Vagina (tissue), 2 donors: ENCODE data around the gene SMIM9. TPM values are rescaled to one million over a fixed set of nuclear protein-coding genes. Genes with fewer than 3 reads are reported as not detected.

ENCODE experiments used
- DNase-seq, 2 donors: peaks; one replicate each; pipeline ENCODE4 v3.0.0-alpha.2; 2017; ENCODE audit errors: extremely low spot score in 2 of 2
- H3K27ac ChIP-seq: fragments of 200-600 bp; sonication (generic); one replicate; pipeline ENCODE4 v1.5.1; 2019
- H3K27me3 ChIP-seq: fragments of 200-600 bp; sonication (generic); one replicate; pipeline ENCODE4 v1.5.1; 2019
- H3K36me3 ChIP-seq, 2 donors: fragments of 200-600 bp; sonication (generic); one replicate each; pipeline ENCODE4 v1.5.1; 2017 to 2019
- H3K4me1 ChIP-seq: fragments of 200-600 bp; sonication (generic); one replicate; pipeline ENCODE4 v1.5.1; 2019
- H3K4me3 ChIP-seq, 2 donors: fragments of 200-600 bp; sonication (generic); 1 replicate in 1 of 2; 2 replicates in 1 of 2; pipeline ENCODE4 v1.5.1; 2016 to 2019
- H3K9me3 ChIP-seq: fragments of 200-600 bp; sonication (generic); one replicate; pipeline ENCODE4 v1.5.1; 2019
- POLR2A ChIP-seq, 2 donors: fragments of 450-650 bp; IDR thresholded peaks; one replicate each; pipeline ENCODE4 v1.6.1; 2017; ENCODE audit warnings: antibody characterized with exemption in 2 of 2, mild to moderate bottlenecking in 2 of 2, moderate library complexity in 2 of 2
- POLR2AphosphoS5 ChIP-seq, 2 donors: sonication (generic); formaldehyde crosslinking; IDR thresholded peaks; one replicate each; pipeline ENCODE4 v1.9.0; 2017; ENCODE audit warnings: antibody characterized with exemption in 2 of 2, mild to moderate bottlenecking in 2 of 2, low read depth in 1 of 2; ENCODE audit not compliant: insufficient read depth in 1 of 2
- intact Hi-C: fragments of 100-400 bp; cut with DNase I; formaldehyde crosslinking; loops from one replicate; pipeline ENCODE4 v1.15.1; 2023
- total RNA-seq: library from RNA; depleted of rRNA; stranded (reverse); fragments of >200 nt; gene quantifications from one replicate; pipeline ENCODE4 v1.2.3, GENCODE V29; 2016
- TF ChIP-seq, protein P1 (sequence below), 3 experiments: fragments of 450-650 bp in 2 of 3; fragments of 200-600 bp in 1 of 3; sonication (generic) in 1 of 3; IDR thresholded peaks; one replicate each; pipeline ENCODE4 v1.5.1; 2017 to 2019; ENCODE audit warnings: antibody characterized with exemption in 3 of 3, mild to moderate bottlenecking in 2 of 3, moderate library complexity in 2 of 3

SMIM9 gene
- total RNA-seq, 1 donor from 2014 or later = not detected

DNA sequence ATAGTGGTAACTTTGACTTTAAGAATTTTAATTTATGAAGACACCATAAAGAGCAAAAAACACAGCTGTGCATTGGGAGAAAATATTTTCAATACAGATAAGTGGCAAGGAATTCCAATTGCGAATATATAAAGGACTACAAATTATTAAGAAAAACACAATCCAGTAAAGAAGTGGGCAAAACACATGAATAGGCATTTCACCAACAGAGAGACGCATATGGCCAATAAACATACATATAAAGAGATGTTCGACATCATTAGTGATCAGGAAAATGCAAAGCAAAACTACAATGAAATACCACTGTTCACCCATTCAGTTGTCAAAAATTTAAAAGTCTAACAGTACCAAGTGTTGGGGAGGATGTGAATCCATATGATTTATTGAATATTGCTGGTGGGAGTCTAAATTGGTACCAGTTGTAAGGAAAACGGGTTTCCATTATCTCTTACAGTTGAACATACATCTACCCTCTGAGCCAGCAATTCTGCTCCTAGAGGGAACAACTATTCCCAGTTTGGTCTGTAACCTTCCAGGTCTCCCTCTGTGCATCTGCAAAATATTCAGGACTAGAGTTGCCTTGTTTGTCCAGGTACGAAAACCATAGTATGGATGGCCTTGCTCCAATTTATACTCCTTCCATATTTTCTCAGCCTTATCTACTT, 27.5 kb downstream of the SMIM9 start:
- H3K27me3 ChIP-seq = no peaks in the 10 kb centered on the region
- H3K4me3 ChIP-seq = no peak overlapping the region

DNA sequence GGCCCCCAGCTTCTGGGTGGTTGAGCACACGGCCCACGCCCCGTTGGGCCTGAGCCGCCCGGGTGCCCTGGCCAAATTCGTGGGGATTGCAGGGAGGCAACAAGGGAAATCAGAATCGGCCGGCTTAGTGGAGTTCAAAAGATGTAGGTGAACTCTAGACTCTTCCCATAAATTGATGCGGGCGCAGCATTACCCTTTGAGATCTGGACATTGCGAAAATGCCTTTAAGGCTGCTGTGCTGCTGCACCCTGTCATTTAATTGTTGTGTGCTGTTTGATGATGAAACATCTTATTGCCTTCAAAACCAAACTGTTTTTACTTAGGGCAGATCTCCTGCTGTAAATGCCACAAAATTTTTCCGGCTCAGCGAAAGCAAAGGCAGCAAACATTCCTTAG, 28.8 kb downstream of the SMIM9 start:
- Histone ChIP-seq H3K27ac (peak overlapping the region; percentile 57), H3K9me3 (no peaks in the 10 kb centered on the region), H3K4me3 (peak overlapping the region; percentile 52 to 60), H3K4me1 (peaks cover 15% of the 10 kb centered on the region), H3K36me3 (no peaks in the 10 kb centered on the region), H3K27me3 (no peaks in the 10 kb centered on the region)
- intact Hi-C loops = no loop called here
- DNase-seq = no peak
- TF ChIP-seq POLR2AphosphoS5 (IDR thresholded peaks at IDR 0.05; ENCODE audit: insufficient read depth in 1 of 2, low read depth in 1 of 2) = peak in 1 of 2 donors; percentile 6
- TF ChIP-seq, protein P1, sequence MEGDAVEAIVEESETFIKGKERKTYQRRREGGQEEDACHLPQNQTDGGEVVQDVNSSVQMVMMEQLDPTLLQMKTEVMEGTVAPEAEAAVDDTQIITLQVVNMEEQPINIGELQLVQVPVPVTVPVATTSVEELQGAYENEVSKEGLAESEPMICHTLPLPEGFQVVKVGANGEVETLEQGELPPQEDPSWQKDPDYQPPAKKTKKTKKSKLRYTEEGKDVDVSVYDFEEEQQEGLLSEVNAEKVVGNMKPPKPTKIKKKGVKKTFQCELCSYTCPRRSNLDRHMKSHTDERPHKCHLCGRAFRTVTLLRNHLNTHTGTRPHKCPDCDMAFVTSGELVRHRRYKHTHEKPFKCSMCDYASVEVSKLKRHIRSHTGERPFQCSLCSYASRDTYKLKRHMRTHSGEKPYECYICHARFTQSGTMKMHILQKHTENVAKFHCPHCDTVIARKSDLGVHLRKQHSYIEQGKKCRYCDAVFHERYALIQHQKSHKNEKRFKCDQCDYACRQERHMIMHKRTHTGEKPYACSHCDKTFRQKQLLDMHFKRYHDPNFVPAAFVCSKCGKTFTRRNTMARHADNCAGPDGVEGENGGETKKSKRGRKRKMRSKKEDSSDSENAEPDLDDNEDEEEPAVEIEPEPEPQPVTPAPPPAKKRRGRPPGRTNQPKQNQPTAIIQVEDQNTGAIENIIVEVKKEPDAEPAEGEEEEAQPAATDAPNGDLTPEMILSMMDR (IDR thresholded peaks at IDR 0.05) = no peak

More for the DNA sequence above, 27.5 kb downstream of the SMIM9 start:
- Histone ChIP-seq H3K4me1 (peaks cover 15% of the 10 kb centered on the region), H3K9me3 (no peaks in the 10 kb centered on the region), H3K36me3 (no peaks in the 10 kb centered on the region), H3K27ac (no peak overlapping the region)
- intact Hi-C loops = no loop called here
- TF ChIP-seq, protein P1 (IDR thresholded peaks at IDR 0.05) = no peak
- no peak for TF ChIP-seq POLR2AphosphoS5 (IDR thresholded peaks at IDR 0.05; ENCODE audit: insufficient read depth in 1 of 2, low read depth in 1 of 2)
- TF ChIP-seq POLR2A (IDR thresholded peaks at IDR 0.05) = no peak
- DNase-seq = no peak

DNA sequence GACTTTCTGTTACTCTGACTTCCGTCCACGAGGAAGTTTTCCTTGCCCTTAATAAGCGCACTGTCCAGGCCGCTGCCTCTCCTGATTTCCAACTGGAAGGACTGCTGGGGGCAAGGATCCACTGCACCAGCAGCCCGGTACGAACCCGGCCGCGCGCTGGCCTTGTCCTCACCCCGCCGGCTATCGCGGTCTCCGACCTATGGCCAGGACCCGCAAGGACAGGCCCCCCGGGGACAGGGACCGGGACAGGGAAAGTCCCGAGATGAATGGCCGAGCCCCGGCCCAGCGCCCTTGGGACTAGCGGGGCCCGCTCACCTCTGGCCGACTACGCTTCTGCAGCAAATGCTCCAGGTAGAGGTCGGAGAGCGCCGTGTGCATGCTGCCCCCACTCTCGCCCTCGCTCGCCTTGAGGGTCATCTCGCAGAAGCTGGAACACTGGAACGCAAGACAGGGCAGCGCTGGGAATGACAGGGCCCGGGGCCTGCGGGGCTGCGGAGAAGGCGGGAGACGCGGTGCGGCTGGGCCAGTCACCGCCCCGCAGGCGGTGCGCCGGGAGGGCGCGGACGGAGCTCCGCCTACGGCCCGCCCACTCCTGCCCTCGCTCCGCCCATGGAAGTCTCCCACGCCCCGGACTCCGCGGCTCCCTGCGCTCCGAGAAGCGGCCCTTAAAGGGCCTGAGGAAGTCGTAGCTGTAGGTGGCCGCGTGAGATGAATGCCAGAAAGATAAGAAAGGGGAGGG, 29.3 kb downstream of the SMIM9 start, which contains the start of gene MPP1:
Gene MPP1 (minus strand): TSS at position 529 of the 739 bp plus-strand sequence. CDS start 112 bp downstream, at position 417.
- peak in 1 of 2 donors; percentile 62 for TF ChIP-seq POLR2AphosphoS5 (IDR thresholded peaks at IDR 0.05; ENCODE audit: insufficient read depth in 1 of 2, low read depth in 1 of 2)
- no peak for TF ChIP-seq POLR2A (IDR thresholded peaks at IDR 0.05)
- TF ChIP-seq, protein P1 (IDR thresholded peaks at IDR 0.05) = no peak
- Histone ChIP-seq H3K36me3 (no peaks in the 10 kb centered on the region), H3K9me3 (no peaks in the 10 kb centered on the region), H3K27me3 (no peaks in the 10 kb centered on the region), H3K4me3 (peak within 1 kb of the TSS; percentile 52 to 60), H3K27ac (peak within 1 kb of the TSS; percentile 60), H3K4me1 (peaks cover 15% of the 10 kb centered on the region)
- DNase-seq = no peak
- intact Hi-C loops = no loop called here

DNA sequence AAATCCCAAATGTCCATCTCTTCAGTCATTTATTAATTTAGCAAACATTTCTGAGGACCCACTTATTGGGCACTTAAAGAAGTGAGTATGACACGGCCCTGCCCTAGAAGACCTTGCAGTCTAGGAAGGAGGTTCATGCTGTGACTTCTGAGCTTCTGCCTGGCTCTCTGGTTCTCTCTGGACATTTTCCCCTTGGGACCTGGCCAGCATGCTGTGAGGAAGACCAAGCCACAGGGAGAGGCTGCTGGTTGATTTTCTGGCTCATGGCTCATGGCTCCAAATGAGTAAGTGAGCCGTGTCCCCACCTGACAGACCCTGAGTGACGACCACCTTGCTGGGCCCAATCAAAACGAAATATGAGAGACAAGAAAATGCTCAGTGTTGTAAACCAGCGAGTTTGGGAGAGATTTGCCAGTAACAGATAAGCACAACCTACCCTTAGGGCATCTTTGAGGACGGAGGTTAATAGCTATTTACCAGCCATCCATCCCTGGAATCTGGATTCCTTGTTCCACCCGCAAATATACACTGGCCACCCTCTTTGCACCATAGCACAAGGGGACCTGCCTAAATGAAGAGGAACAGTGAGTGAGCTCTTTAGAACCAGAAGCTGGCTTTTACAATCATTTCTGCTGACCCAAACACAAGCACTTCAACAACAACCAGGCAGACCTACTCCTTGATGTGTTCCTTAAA, 30.1 kb downstream of the SMIM9 start:
- Histone ChIP-seq H3K9me3 (no peaks in the 10 kb centered on the region), H3K27ac (no peak overlapping the region), H3K4me1 (peaks cover 15% of the 10 kb centered on the region), H3K36me3 (no peaks in the 10 kb centered on the region), H3K4me3 (peak overlapping the region; percentile 52 to 60), H3K27me3 (no peaks in the 10 kb centered on the region)
- TF ChIP-seq POLR2AphosphoS5 (IDR thresholded peaks at IDR 0.05; ENCODE audit: insufficient read depth in 1 of 2, low read depth in 1 of 2) (no peak), POLR2A (IDR thresholded peaks at IDR 0.05) (no peak)
- TF ChIP-seq, protein P1 (IDR thresholded peaks at IDR 0.05) = no peak
- DNase-seq = no peak
- intact Hi-C loops = no loop called here
